Measurements from ENCODE around the gene VPS37B. TPM values are rescaled to one million over a fixed set of nuclear protein-coding genes. Genes with fewer than 3 reads are reported as not detected.

VPS37B gene
- total and polyA plus RNA-seq, 10 of the 15 experiments (the other 5 are each of a cell fraction or from before 2014, with no cell fraction given): 0.66 to 68.6 (median 39.6) TPM

DNA sequence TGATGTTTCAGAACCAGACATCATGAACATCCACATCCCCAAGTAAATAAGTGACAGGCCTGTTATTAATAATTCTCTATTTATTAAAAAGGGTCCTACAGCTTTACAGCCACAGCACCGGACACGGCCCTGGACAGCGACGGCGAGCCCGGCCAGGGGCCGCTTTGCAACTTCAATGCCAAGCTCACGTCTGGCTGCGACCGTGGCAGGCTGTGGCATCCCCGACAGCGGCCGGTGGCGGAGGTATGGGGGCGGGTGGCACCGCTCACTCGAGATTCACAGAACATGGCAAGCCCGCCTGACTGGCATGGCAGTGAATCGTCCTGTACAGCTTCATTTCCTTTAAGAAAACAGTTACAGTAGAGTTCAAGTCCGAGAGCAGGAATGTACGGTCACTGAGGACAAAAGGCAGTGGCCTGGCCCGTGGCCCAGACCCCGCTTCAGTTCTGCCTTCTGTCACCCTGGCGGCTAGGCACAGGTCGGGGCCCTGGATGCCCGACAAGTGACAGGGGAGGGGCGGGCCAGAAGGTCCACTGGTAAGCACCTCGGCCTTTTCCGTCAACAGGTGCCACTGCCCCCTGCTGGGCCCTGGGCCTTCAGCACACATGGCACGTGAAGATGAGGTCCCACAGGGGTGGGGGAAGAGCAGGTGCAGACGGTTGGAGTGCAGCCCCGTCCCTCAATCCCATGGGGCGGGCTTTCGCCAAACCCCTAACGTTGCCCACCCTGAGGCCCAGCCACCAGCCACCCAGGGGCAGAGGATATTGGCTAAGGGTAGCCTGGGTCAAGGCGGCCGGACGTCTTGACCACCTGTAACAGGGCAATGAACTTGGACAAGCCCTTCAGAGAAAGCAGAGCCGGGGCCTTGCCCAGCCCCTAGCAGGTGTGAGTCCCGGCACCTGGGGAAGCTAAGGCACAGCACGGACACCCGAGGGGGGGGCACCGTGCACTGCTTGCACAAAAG lies 30.4 kb downstream of the VPS37B start (continued):
- TF ChIP-seq, protein P1, sequence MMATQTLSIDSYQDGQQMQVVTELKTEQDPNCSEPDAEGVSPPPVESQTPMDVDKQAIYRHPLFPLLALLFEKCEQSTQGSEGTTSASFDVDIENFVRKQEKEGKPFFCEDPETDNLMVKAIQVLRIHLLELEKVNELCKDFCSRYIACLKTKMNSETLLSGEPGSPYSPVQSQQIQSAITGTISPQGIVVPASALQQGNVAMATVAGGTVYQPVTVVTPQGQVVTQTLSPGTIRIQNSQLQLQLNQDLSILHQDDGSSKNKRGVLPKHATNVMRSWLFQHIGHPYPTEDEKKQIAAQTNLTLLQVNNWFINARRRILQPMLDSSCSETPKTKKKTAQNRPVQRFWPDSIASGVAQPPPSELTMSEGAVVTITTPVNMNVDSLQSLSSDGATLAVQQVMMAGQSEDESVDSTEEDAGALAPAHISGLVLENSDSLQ (IDR thresholded peaks at IDR 0.05): peak; percentile 24; the same call in 1 of the 2 replicates
- TF ChIP-seq NBN (IDR thresholded peaks at IDR 0.05): no peak
- TF ChIP-seq NFYB (IDR thresholded peaks at IDR 0.05; ENCODE audit: insufficient read depth, low read depth, low read length): no peak
- peak; percentile 16; the same call in 1 of the 2 replicates for TF ChIP-seq SMC3 (IDR thresholded peaks at IDR 0.05; ENCODE audit: borderline replicate concordance, low read length)
- no peak for TF ChIP-seq WRNIP1 (IDR thresholded peaks at IDR 0.05; ENCODE audit: borderline replicate concordance, low read depth, low read length)
- no peak for TF ChIP-seq IKZF1 (conservative IDR thresholded peaks at IDR 0.05)
- no peak for TF ChIP-seq CBX5 (IDR thresholded peaks at IDR 0.05; ENCODE audit: low read depth)
- no peak for TF ChIP-seq IKZF2 (IDR thresholded peaks at IDR 0.05)
- TF ChIP-seq SREBF2 (IDR thresholded peaks at IDR 0.05; ENCODE audit: low read length): no peak
- TF ChIP-seq, protein P2, sequence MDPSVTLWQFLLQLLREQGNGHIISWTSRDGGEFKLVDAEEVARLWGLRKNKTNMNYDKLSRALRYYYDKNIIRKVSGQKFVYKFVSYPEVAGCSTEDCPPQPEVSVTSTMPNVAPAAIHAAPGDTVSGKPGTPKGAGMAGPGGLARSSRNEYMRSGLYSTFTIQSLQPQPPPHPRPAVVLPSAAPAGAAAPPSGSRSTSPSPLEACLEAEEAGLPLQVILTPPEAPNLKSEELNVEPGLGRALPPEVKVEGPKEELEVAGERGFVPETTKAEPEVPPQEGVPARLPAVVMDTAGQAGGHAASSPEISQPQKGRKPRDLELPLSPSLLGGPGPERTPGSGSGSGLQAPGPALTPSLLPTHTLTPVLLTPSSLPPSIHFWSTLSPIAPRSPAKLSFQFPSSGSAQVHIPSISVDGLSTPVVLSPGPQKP (IDR thresholded peaks at IDR 0.05; ENCODE audit: low read depth, low read length): no peak
- no peak for TF ChIP-seq JUNB (IDR thresholded peaks at IDR 0.05)
- no peak for TF ChIP-seq STAT3 (IDR thresholded peaks at IDR 0.05; ENCODE audit: low read depth, low read length)
- TF ChIP-seq CHD2 (IDR thresholded peaks at IDR 0.05; ENCODE audit: borderline replicate concordance, low read depth, low read length): no peak
- TF ChIP-seq ZNF274 (IDR thresholded peaks at IDR 0.05; ENCODE audit: insufficient read depth, insufficient read length): no peak
- TF ChIP-seq GABPA (IDR thresholded peaks at IDR 0.05; ENCODE audit: low read depth): no peak
- TF ChIP-seq POU2F2 (IDR thresholded peaks at IDR 0.05; ENCODE audit: borderline replicate concordance, low read depth, low read length): 0 out of 3 replicates have a peak, but pooled peaks have one; percentile 37
- TF ChIP-seq RAD21 (IDR thresholded peaks at IDR 0.05; ENCODE audit: insufficient read depth, low read depth, low read length): 0 out of 2 replicates have a peak, but pooled peaks have one; percentile 13
- TF ChIP-seq, protein P3, sequence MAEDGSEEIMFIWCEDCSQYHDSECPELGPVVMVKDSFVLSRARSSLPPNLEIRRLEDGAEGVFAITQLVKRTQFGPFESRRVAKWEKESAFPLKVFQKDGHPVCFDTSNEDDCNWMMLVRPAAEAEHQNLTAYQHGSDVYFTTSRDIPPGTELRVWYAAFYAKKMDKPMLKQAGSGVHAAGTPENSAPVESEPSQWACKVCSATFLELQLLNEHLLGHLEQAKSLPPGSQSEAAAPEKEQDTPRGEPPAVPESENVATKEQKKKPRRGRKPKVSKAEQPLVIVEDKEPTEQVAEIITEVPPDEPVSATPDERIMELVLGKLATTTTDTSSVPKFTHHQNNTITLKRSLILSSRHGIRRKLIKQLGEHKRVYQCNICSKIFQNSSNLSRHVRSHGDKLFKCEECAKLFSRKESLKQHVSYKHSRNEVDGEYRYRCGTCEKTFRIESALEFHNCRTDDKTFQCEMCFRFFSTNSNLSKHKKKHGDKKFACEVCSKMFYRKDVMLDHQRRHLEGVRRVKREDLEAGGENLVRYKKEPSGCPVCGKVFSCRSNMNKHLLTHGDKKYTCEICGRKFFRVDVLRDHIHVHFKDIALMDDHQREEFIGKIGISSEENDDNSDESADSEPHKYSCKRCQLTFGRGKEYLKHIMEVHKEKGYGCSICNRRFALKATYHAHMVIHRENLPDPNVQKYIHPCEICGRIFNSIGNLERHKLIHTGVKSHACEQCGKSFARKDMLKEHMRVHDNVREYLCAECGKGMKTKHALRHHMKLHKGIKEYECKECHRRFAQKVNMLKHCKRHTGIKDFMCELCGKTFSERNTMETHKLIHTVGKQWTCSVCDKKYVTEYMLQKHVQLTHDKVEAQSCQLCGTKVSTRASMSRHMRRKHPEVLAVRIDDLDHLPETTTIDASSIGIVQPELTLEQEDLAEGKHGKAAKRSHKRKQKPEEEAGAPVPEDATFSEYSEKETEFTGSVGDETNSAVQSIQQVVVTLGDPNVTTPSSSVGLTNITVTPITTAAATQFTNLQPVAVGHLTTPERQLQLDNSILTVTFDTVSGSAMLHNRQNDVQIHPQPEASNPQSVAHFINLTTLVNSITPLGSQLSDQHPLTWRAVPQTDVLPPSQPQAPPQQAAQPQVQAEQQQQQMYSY (CRISPR knock-in tag; IDR thresholded peaks at IDR 0.05): no peak
- TF ChIP-seq CREM (IDR thresholded peaks at IDR 0.05; ENCODE audit: low read depth): no peak
- TF ChIP-seq MYC (IDR thresholded peaks at IDR 0.05; ENCODE audit: insufficient read depth, insufficient read length, insufficient replicate concordance, low read length, severe bottlenecking): no peak

Data from GM12878 (cell line).